ENCODE measurements around the gene SCIN. TPM values are rescaled to one million over a fixed set of nuclear protein-coding genes. Genes with fewer than 3 reads are reported as not detected.

The SCIN gene
- total and polyA plus RNA-seq, 12 donors: 0.06 to 5.5 (median 0.79) TPM

GRCh38 chr7:12590559-12590958 lies 20.0 kb downstream of the SCIN start:
- Histone ChIP-seq H3K4me3 (no peak overlapping the region), H3K36me3 (replicated peaks in 1 of 2) (no peaks in the 10 kb centered on the region), H3K4me1 (replicated peaks in 1 of 2) (no peaks in the 10 kb centered on the region), H3K27ac (no peak overlapping the region), H3K9me3 (replicated peaks in 1 of 3) (no peaks in the 10 kb centered on the region), H3K27me3 (no peaks in the 10 kb centered on the region)
- intact Hi-C loops (cut with DNase I): no loop called here
- no peak for DNase-seq
- TF ChIP-seq POLR2A (IDR thresholded peaks at IDR 0.05) (no peak), CTCF (IDR thresholded peaks at IDR 0.05) (no peak)
- 74 to 81% (median 76%) methylated on average over 7 of the region's 7 CpGs for WGBS, 4 donors

- TF ChIP-seq CTCF (IDR thresholded peaks at IDR 0.05) (no peak), POLR2A (IDR thresholded peaks at IDR 0.05) (no peak)
- DNase-seq: no peak
- Histone ChIP-seq H3K36me3 (replicated peaks in 1 of 2) (no peaks in the 10 kb centered on the region), H3K4me3 (no peak overlapping the region), H3K27ac (no peak overlapping the region), H3K4me1 (replicated peaks in 1 of 2) (no peaks in the 10 kb centered on the region), H3K27me3 (no peaks in the 10 kb centered on the region), H3K9me3 (replicated peaks in 1 of 3) (no peaks in the 10 kb centered on the region)
- 89 to 94% (median 93%) methylated on average over 24 of the region's 24 CpGs for WGBS, 4 donors
- intact Hi-C loops (cut with DNase I): no loop called here
These were observed 23.8 kb downstream of the SCIN start for GRCh38 chr7:12594122-12594897.

GRCh38 chr7:12595148-12595547 lies 24.6 kb downstream of the SCIN start:
- no peak overlapping the region for H3K27ac ChIP-seq
- intact Hi-C loops (cut with DNase I): no loop called here
- no peak for TF ChIP-seq POLR2A (IDR thresholded peaks at IDR 0.05)
- TF ChIP-seq CTCF (IDR thresholded peaks at IDR 0.05): no peak
- no peaks in the 10 kb centered on the region for H3K27me3 ChIP-seq
- DNase-seq: no peak
- H3K36me3 ChIP-seq (replicated peaks in 1 of 2): no peaks in the 10 kb centered on the region
- 71 to 84% (median 77%) methylated on average over 6 to 7 of the region's 7 CpGs for WGBS, 4 donors
- no peaks in the 10 kb centered on the region for H3K4me1 ChIP-seq (replicated peaks in 1 of 2)
- no peak overlapping the region for H3K4me3 ChIP-seq
- no peaks in the 10 kb centered on the region for H3K9me3 ChIP-seq (replicated peaks in 1 of 3)

- intact Hi-C loops (cut with DNase I): no loop called here
- 68 to 79% (median 71%) methylated on average over 7 of the region's 7 CpGs for WGBS, 4 donors
- TF ChIP-seq POLR2A (IDR thresholded peaks at IDR 0.05) (no peak), CTCF (IDR thresholded peaks at IDR 0.05) (no peak)
- DNase-seq: no peak
- no peak overlapping the region for H3K4me3 ChIP-seq
- H3K27me3 ChIP-seq: no peaks in the 10 kb centered on the region
- no peaks in the 10 kb centered on the region for H3K36me3 ChIP-seq (replicated peaks in 1 of 2)
- no peaks in the 10 kb centered on the region for H3K9me3 ChIP-seq (replicated peaks in 1 of 3)
- no peaks in the 10 kb centered on the region for H3K4me1 ChIP-seq (replicated peaks in 1 of 2)
- H3K27ac ChIP-seq: no peak overlapping the region
These were observed 25.8 kb downstream of the SCIN start for GRCh38 chr7:12596225-12596790.

Measured in adrenal gland (tissue), 12 donors.